BJ (cell line): Measurements from ENCODE around the gene YLPM1. TPM values are rescaled to one million over a fixed set of nuclear protein-coding genes. Genes with fewer than 3 reads are reported as not detected.

ENCODE experiments used
- CTCF ChIA-PET: fragments of 350-600 bp; formaldehyde crosslinking; extraction: SDS; loops from one replicate; lab custom pipeline; 2021; ENCODE audit warnings: antibody characterized with exemption, inconsistent platforms; lab: Yijun Ruan, JAX
- POLR2A ChIA-PET: fragments of 300-600 bp; sonication (Branson Sonifier 250); formaldehyde crosslinking; extraction: SDS; loops from one replicate; lab custom pipeline; 2021; ENCODE audit warnings: antibody characterized with exemption; lab: Charles Lee
- DNase-seq: peaks from one replicate; pipeline ENCODE4 v3.0.0-alpha.2; 2011; ENCODE audit warnings: low read depth
- H3K27me3 ChIP-seq: 2 replicates; pipeline ENCODE4 v1.6.0; 2011; ENCODE audit warnings: low read length; ENCODE audit not compliant: control insufficient read depth, insufficient read depth
- H3K36me3 ChIP-seq: 2 replicates; pipeline ENCODE4 v1.5.1; 2011; ENCODE audit warnings: low read length; ENCODE audit not compliant: control insufficient read depth, insufficient read depth
- H3K4me3 ChIP-seq: 2 replicates; pipeline ENCODE4 v1.5.1; 2011; ENCODE audit warnings: low read depth, mild to moderate bottlenecking, control low read depth, low read length
- CTCF ChIP-seq: IDR thresholded peaks from 2 replicates; pipeline ENCODE4 v1.5.1; 2011; ENCODE audit warnings: low read depth, mild to moderate bottlenecking, control low read depth, inconsistent platforms, low read length, moderate library complexity; ENCODE audit not compliant: insufficient read depth
- polyA plus RNA-seq: library from polyadenylated mRNA; depleted of rRNA; stranded (reverse); fragments of >200 nt; gene quantifications from 2 replicates; pipeline ENCODE4 v1.2.3, GENCODE V29; 2011

YLPM1 gene
- polyA plus RNA-seq, 1 experiment, result 5.5 TPM

- H3K27me3 ChIP-seq, result no peaks in the 10 kb centered on the region
- DNase-seq, result no peak
- ChIA-PET POLR2A (no interaction called here), CTCF (interaction anchor here (1.0 to 13.8 kb wide), 9 partner anchors 9 to 227 kb away, joined by 4 to 315 read pairs (median 64); partner anchors contain the start of genes DLST and PROX2)
- H3K36me3 ChIP-seq, result no peaks in the 10 kb centered on the region
- TF ChIP-seq CTCF, result no peak
- H3K4me3 ChIP-seq, result no peak overlapping the region
Observed at GRCh38 chr14:74863274-74863673, 100.2 kb downstream of the YLPM1 start.

DNA sequence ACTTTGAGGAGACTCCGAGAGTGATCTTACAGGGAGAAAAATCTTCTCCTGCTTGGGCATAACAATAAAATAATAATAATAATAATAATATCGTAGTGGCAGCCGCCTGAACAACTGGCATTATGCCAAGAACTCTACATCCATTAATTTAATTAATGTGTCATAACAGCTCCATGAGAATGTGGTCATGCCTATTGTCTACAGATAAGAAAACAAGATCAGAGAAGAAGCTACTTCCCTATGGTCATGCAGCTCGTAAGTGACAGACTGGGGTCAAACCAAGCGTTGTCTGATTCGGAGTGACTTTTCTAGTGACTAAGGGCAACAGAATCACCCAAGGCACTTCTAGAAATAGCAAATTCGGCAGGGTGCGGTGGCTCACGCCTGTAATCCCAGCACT lies 101.1 kb downstream of the YLPM1 start:
- TF ChIP-seq CTCF, result no peak
- Histone ChIP-seq H3K36me3 (no peaks in the 10 kb centered on the region), H3K27me3 (no peaks in the 10 kb centered on the region), H3K4me3 (no peak overlapping the region)
- DNase-seq, result no peak
- ChIA-PET CTCF (interaction anchor here (1.0 to 13.8 kb wide), 8 partner anchors 15 to 223 kb away, joined by 3 to 315 read pairs (median 42); partner anchors contain the start of gene DLST), POLR2A (no interaction called here)

DNA sequence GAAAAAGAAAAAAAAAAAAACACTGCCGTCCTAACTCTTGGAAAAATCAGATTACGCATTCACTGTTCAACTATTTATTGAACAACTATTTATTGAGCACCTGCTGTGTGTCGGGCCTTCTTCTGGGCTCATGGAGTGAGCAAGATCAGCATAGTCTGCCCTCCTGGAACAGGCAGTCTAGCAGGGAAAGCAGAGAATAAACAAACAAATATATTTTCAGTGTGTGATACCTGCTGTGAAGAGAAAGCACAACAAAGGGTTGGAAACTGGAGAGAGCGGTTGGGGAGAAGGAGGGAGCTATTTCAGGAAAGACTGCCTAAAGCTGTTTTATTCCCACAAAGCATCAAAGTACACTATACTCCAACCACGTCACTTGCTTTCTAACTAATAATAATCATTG lies 102.0 kb downstream of the YLPM1 start:
- H3K27me3 ChIP-seq, result no peaks in the 10 kb centered on the region
- no peak for TF ChIP-seq CTCF
- H3K36me3 ChIP-seq, result no peaks in the 10 kb centered on the region
- ChIA-PET POLR2A (no interaction called here), CTCF (interaction anchor here (0.7 to 13.8 kb wide), 3 partner anchors 17 to 1385 kb away, joined by 3 to 315 read pairs (median 118); partner anchors contain the start of gene DLST)
- H3K4me3 ChIP-seq, result no peak overlapping the region
- DNase-seq, result no peak

- H3K27me3 ChIP-seq, result peaks cover 2% of the 10 kb centered on the region; the same call in 1 of the 2 replicates
- no peak for TF ChIP-seq CTCF
- no peak overlapping the region for H3K4me3 ChIP-seq
- POLR2A ChIA-PET, result no interaction called here
- CTCF ChIA-PET, result interaction anchor here (0.8 to 21.7 kb wide), 7 partner anchors 11 to 258 kb away, joined by 3 to 195 read pairs (median 9); partner anchors contain the start of genes DLST and ZC2HC1C
- DNase-seq, result no peak
- no peaks in the 10 kb centered on the region for H3K36me3 ChIP-seq
Observed at GRCh38 chr14:74866708-74867389, 103.7 kb downstream of the YLPM1 start.

DNA sequence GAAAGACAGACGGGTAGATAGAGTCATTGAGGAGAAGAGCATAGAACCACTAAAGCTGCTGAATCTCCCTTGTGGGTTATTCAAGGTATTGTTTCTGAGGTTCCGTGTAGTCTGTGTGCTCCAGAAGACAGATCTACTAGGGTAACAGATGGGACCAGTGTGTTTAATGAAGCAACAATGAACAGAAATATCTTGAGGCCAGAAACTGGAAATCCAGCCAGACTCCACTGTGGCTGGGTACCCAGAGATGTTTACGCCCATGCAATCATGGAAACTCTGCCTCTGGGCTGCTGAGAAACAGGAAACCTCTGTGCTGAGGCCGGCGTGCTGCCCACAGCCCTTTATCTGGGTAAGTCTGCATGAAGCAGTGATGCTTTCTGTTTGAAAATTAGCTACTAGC lies 104.6 kb downstream of the YLPM1 start:
- H3K4me3 ChIP-seq, result no peak overlapping the region
- no peak for DNase-seq
- H3K27me3 ChIP-seq, result peaks cover 4% of the 10 kb centered on the region; the same call in 1 of the 2 replicates
- H3K36me3 ChIP-seq, result no peaks in the 10 kb centered on the region
- ChIA-PET POLR2A (interaction anchor here (0.7 kb wide), 1 partner anchor 10 kb away, joined by 4 read pairs; no protein-coding TSS in a partner anchor), CTCF (interaction anchor here (0.8 to 21.7 kb wide), 9 partner anchors 8 to 259 kb away, joined by 3 to 195 read pairs (median 9); partner anchors contain the start of genes DLST, PROX2 and ZC2HC1C)
- TF ChIP-seq CTCF, result no peak
